Measurements from ENCODE around the gene CCSER2.

CCSER2 gene

DNA sequence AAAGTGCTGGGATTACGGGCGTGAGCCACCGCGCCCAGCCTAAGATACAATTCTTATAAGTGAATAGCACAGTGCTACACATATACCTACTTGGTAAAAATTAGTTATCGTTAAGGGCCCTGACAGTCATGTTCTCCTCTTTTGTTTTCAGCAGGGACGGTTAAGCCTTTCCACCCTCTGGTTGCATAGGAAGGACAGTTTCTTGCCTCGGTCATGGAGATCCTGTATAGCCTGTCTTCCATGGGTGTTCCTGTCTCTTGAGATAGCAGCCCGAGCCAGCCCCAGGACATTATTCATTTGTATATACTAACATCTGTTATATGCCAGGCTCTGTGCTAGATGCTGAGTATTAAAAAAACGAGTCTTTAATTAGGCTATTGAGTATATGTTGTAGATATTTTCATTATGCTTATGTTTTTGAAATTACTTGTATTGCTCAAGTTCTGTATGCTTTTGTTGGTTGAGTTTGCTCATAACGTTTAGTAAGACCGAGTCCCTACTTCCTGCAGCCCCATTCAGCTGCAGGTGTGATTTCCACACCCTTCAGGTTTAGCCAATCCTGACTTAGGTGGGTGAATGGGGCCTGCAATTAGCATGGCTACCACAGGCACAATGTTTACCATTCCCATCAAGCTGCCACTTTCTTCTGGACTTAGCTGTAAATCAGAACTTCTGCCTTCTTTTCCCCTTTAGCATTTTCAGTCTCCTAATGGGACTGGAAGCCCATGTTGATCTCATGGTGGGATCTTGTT lies 24.8 kb downstream of the CCSER2 start:
- no peak for DNase-seq (ENCODE audit: low read depth)
- no peak overlapping the region for H3K4me3 ChIP-seq (ENCODE audit: control insufficient read depth, low read depth, low read length)
- TF ChIP-seq, protein P1, sequence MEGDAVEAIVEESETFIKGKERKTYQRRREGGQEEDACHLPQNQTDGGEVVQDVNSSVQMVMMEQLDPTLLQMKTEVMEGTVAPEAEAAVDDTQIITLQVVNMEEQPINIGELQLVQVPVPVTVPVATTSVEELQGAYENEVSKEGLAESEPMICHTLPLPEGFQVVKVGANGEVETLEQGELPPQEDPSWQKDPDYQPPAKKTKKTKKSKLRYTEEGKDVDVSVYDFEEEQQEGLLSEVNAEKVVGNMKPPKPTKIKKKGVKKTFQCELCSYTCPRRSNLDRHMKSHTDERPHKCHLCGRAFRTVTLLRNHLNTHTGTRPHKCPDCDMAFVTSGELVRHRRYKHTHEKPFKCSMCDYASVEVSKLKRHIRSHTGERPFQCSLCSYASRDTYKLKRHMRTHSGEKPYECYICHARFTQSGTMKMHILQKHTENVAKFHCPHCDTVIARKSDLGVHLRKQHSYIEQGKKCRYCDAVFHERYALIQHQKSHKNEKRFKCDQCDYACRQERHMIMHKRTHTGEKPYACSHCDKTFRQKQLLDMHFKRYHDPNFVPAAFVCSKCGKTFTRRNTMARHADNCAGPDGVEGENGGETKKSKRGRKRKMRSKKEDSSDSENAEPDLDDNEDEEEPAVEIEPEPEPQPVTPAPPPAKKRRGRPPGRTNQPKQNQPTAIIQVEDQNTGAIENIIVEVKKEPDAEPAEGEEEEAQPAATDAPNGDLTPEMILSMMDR (conservative IDR thresholded peaks at IDR 0.05; ENCODE audit: control insufficient read depth, insufficient read depth, low read depth, low read length): no peak

DNA sequence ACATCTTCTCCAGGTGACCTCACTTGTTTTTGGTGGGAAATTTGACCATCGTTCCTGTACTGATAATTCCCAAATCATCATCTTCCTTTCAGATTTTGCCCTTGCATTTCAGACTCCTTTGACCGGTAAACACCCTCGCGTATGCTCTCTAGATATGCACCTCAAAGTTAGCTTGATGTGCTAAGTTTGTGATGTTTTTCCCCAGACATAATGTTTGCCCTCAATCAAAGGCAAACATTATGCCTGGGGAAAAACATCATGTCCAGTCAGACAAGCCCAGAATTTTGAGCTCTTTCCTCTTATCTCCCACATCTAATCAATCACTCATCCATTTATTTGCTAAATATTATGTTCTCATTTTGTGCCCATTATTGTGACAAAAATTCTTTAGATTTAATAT lies 26.2 kb downstream of the CCSER2 start:
- TF ChIP-seq, protein P1 (conservative IDR thresholded peaks at IDR 0.05; ENCODE audit: control insufficient read depth, insufficient read depth, low read depth, low read length): no peak
- DNase-seq (ENCODE audit: low read depth): no peak
- H3K4me3 ChIP-seq (ENCODE audit: control insufficient read depth, low read depth, low read length): no peak overlapping the region

DNA sequence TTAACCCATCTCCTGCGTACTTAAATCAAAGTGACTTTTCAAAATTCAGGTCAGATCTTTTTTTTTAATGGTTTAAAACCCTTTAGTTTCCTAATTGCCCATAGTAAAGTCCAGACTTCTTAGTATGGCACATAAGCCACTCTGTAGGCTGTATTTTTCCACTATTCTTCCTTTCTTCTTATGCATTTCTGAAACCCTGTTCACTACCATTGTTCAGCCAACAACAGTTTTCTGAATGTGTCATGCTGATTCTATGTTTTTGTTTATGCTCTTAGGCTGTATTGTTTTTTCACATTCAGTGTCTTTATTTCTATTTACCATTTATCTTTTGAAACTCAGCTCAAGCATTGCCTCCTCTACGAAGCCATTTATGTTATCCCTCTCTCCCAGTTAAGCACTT lies 26.7 kb downstream of the CCSER2 start:
- no peak for DNase-seq (ENCODE audit: low read depth)
- no peak overlapping the region for H3K4me3 ChIP-seq (ENCODE audit: control insufficient read depth, low read depth, low read length)
- TF ChIP-seq, protein P1 (conservative IDR thresholded peaks at IDR 0.05; ENCODE audit: control insufficient read depth, insufficient read depth, low read depth, low read length): no peak

DNA sequence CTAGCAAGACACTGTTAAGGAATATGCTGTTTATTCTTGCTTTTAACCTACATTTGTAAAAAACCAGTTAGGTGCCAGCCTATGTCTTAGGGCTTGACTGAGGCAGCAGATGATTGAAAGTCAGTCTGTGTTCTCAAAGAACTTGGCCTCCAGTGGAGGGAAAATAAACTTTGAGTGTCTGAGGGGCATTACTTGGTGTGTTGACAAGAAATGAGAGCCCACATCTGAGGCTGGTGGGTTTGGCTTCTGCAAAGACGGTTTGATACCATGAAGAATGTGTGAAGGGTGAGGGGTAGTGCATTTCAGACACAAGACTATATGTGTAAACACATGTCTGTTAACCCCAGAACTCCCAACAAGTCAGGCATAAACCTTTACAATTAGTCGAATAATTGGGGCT lies 28.5 kb downstream of the CCSER2 start:
- no peak overlapping the region for H3K4me3 ChIP-seq (ENCODE audit: control insufficient read depth, low read depth, low read length)
- TF ChIP-seq, protein P1 (conservative IDR thresholded peaks at IDR 0.05; ENCODE audit: control insufficient read depth, insufficient read depth, low read depth, low read length): no peak
- no peak for DNase-seq (ENCODE audit: low read depth)

DNA sequence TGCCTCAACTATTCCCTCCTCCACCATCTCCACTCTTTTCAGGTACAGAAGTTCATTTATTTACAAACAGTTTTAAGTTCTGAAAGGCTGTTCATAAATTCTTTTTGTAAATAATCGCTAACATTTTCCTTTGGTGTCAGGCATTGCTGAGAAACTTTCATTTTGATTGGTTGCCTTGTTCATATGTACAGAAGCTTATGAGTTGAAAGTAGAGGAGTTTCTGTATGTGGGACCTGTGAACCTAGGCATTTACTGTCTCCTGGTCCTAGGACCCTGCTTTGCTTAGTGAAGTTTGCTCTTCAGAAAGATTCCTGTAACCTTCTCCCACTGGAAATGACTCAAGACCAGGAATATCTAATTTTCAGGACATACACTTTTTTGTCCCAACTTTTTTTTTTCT lies 30.4 kb downstream of the CCSER2 start:
- H3K4me3 ChIP-seq (ENCODE audit: control insufficient read depth, low read depth, low read length): no peak overlapping the region
- DNase-seq (ENCODE audit: low read depth): no peak
- TF ChIP-seq, protein P1 (conservative IDR thresholded peaks at IDR 0.05; ENCODE audit: control insufficient read depth, insufficient read depth, low read depth, low read length): no peak

DNA sequence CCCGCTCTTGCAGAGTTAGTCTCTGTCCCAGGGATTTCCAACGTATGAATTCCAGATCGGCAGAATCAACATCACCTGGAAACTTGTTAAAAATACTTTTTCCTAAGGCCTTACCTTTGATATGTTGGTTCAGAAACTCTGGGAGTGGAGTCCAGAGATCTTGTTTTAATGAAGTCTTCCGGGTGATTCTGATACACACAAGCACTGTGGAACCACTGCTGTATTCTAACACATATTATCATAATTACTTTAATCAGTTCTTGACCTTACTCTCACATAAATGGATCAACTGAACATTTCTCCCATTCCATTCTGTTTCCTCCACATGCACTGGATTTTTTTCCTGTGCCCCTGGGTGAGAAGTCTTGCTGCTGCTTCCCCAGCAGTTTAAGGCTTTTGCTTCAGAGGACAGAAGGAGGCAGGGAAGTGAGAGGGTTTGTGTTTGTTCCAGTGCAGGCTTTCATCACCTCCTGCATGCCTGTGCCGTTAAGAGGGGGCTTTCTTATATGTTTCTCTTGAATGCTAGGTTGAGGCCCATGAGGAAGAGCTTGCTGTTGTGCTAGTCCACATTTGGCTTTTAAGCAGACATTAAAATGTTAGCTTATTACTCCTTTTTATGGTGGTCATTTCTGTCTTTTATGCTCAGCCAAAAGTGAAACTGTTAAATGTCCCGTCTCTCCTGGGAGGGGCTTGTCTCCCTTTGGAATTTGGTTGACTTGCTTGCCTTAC lies 32.4 kb downstream of the CCSER2 start:
- TF ChIP-seq, protein P1 (conservative IDR thresholded peaks at IDR 0.05; ENCODE audit: control insufficient read depth, insufficient read depth, low read depth, low read length): no peak
- peak overlapping the region; percentile 40 for H3K4me3 ChIP-seq (ENCODE audit: control insufficient read depth, low read depth, low read length)
- peak; percentile 22 for DNase-seq (ENCODE audit: low read depth)
